ENCODE measurements around the gene ONECUT2.

- TF ChIP-seq, protein P1, sequence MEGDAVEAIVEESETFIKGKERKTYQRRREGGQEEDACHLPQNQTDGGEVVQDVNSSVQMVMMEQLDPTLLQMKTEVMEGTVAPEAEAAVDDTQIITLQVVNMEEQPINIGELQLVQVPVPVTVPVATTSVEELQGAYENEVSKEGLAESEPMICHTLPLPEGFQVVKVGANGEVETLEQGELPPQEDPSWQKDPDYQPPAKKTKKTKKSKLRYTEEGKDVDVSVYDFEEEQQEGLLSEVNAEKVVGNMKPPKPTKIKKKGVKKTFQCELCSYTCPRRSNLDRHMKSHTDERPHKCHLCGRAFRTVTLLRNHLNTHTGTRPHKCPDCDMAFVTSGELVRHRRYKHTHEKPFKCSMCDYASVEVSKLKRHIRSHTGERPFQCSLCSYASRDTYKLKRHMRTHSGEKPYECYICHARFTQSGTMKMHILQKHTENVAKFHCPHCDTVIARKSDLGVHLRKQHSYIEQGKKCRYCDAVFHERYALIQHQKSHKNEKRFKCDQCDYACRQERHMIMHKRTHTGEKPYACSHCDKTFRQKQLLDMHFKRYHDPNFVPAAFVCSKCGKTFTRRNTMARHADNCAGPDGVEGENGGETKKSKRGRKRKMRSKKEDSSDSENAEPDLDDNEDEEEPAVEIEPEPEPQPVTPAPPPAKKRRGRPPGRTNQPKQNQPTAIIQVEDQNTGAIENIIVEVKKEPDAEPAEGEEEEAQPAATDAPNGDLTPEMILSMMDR (IDR thresholded peaks at IDR 0.05) = no peak
- no peak for TF ChIP-seq POLR2A (IDR thresholded peaks at IDR 0.05)
Measured at GRCh38 chr18:57445488-57446319, 10.5 kb downstream of the ONECUT2 start.

Data from sigmoid colon (tissue), 3 donors.